GM12801 (cell line): Measurements from ENCODE around the gene STPG4.

Experiments
- TF ChIP-seq, protein P1 (sequence below): IDR thresholded peaks from one replicate; pipeline ENCODE4 v1.5.1; 2011; ENCODE audit warnings: control low read depth; ENCODE audit not compliant: insufficient read length; ENCODE audit errors: extremely low read depth

STPG4 gene

DNA sequence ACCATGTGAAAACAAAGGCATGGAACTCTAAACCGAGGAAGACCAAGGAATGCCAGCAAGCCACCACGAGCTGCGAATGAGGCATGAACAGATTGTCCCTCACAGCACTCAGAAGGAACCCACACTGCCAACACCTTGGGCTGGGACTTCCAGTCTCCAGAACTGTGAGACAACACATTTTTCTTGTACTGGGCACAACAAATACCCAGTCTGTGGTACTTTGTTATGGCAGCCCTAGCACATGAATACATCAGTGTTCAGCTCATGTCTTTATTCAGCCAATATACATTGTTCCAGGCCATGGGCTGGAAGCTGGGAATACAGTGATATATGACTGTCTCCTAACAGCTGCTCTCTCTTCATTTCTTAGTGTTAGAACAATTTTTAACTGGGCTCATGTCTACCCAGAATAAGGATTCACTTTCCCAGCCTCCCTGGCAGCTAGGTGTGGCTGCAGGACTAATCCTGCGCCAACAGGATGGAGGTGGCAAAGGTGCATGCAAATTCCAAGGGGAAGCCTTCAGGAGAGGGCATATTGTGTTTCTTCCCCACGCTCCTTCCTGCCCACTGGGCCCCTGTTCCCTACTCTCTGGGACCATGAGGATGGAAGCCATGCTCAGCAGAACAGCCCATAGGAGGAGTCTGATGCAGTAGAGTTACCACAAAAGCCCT is 59.6 kb downstream of the STPG4 start:
- TF ChIP-seq, protein P1, sequence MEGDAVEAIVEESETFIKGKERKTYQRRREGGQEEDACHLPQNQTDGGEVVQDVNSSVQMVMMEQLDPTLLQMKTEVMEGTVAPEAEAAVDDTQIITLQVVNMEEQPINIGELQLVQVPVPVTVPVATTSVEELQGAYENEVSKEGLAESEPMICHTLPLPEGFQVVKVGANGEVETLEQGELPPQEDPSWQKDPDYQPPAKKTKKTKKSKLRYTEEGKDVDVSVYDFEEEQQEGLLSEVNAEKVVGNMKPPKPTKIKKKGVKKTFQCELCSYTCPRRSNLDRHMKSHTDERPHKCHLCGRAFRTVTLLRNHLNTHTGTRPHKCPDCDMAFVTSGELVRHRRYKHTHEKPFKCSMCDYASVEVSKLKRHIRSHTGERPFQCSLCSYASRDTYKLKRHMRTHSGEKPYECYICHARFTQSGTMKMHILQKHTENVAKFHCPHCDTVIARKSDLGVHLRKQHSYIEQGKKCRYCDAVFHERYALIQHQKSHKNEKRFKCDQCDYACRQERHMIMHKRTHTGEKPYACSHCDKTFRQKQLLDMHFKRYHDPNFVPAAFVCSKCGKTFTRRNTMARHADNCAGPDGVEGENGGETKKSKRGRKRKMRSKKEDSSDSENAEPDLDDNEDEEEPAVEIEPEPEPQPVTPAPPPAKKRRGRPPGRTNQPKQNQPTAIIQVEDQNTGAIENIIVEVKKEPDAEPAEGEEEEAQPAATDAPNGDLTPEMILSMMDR = no peak

DNA sequence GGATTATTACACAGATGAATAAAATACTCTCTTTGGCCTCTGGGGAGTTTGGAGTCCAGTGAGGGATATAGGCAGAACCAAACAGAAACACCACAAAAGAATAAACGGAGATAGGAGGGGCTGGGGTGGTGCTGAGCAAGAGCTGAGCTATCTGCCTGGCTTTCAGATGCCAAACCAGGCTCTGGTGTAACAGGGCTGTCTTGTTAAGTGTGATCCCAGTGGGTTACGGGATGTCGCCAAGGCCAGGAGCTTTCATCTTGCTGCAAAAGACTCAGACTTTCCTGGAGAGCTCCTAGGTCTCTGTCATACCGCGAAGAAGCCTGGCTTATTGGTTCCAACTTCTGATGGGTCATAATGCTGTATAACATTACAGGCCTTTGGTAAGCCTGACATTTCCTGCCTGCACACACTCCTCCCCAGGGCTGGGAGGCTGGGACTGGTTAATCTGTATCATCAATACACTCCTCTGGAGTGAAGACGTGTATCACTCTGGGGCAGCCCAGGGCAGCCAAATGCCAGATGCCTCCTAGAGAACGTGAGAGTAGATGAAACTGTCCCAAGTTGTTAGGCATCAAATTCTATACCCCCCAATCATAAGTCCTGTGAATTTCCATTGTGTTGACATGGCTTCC is 60.5 kb downstream of the STPG4 start:
- TF ChIP-seq, protein P1 = no peak

DNA sequence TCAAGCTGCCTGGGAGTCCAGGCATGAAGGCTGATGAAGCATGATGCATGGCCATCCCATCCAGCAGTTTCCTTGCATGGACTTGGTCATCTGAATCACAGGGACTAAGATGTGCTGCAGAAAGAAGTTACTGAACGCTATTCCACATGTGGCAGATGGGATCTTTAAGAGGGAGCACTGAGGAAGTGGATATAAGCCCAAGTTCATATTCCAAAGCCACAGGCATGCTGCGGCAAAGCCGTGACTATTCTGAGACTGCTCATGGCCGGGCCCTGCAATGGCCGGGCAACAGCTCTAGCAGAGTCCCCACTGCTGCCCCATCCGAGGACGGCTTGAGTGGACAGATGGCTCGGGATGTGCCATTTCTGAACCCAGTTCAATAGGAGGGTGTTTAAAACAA is 61.5 kb downstream of the STPG4 start:
- TF ChIP-seq, protein P1 = no peak

DNA sequence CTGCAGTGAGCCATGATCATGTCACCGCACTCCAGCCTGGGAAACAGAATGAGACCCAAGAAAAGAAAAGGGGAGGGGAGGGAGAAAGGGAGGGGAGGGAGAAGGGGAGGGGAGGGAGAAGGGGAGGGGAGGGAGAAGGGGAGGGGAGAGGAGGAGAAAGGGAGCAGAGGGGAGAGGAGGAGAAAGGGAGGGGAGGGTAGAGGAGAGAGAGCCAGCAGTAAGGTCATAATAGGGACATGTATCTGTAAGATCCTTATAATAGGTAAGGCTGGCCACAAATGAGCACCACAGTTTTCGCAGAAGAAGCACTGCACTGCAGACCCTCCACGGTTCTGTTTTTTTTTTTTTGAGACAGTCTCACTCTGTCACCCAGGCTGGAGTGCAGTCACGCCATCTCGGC is 62.6 kb downstream of the STPG4 start:
- TF ChIP-seq, protein P1 = no peak

DNA sequence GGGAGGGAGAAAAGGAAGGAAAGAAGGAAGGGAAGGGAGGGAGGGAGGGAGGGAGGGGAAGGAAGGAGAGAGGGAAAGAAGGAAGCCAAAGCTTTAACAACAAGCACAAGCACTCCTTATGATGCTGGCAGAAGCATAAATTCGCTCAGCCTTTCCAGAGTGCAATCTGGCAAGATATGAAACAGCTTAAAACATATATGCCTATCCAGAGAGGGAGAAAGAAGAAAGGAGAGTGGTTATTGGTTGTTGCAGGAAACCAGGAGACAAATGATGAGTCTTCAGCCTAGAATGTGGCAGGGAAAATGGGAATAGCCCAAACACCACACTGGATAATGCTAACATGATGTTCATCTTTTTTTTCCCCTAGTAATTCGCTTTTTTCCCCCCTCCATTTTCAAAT is 64.0 kb downstream of the STPG4 start:
- TF ChIP-seq, protein P1 = no peak

DNA sequence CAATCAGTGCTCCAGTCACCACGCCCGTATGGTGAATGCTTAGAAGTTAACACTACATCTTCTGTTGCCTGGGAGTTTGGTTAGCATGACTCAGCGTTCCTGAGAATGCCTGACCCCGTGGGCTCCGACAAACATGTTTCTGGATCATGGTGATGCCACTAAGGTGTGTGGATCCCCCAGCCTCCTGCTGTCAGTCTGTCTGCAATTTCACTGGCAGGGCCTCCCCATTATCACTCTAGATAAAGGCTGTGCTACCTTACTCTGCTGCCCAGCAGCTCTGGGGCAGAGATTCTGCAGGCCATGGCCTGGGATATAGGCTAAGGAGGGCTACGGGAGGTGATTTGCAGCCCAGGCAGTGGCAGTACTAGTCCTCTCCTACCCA is 66.0 kb downstream of the STPG4 start:
- TF ChIP-seq, protein P1 = no peak

DNA sequence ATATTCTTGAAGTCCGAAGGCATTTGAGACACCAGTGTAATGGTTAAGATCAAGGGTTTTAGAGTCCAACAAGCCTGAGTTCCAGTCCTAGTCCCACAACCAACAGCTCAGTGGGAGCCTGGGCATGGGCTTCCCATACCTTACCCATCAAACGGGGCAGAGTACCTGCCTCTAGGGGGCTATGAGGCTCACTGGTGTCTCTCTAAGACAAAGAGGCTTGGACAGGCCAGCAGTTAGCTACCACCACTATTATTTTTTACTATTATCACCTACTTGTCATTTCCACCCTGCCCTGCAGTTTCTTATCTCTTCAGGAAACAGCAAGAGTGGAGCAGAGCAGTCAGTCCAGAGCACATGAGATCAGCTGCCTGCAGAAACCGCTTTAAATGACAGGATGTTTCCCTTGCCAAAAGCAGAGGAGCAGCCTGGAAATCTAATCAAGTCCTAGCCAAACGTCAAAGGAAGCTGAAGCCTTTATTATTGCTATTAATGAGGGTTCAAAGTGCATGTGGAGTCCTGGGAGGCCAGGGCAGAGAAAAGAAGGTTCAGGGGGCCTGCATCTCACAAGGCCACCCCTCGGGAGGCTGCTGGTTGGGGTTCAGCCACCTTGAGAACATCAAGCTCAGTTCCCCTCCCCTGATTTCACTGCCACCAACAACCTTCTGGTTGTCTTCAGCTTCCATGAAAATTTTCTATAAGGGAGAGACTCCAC is 66.6 kb downstream of the STPG4 start:
- TF ChIP-seq, protein P1 = no peak
